NCI-H1092 treated with DMSO at 0.1 percent for 48 hours (cell line): Measurements from ENCODE around the gene TMEM132D.

Experiments used
- DNase-seq: peaks from one replicate; lab custom pipeline; 2025; lab: John Stamatoyannopoulos, UW

The TMEM132D gene

GRCh38 chr12:129184127-129184928 lies 719.5 kb downstream of the TMEM132D start:
- DNase-seq, result no peak

- DNase-seq, result no peak
These were observed 723.8 kb downstream of the TMEM132D start for GRCh38 chr12:129179941-129180553.

GRCh38 chr12:129169928-129170327 lies 733.9 kb downstream of the TMEM132D start:
- no peak for DNase-seq

GRCh38 chr12:129163861-129164260 lies 740.0 kb downstream of the TMEM132D start:
- DNase-seq, result no peak

- DNase-seq, result no peak
These were observed 740.4 kb downstream of the TMEM132D start for GRCh38 chr12:129163461-129163860.

- DNase-seq, result no peak
These were observed 741.0 kb downstream of the TMEM132D start for GRCh38 chr12:129162805-129163204.

GRCh38 chr12:129161511-129161910 lies 742.3 kb downstream of the TMEM132D start:
- DNase-seq, result no peak

GRCh38 chr12:129160282-129160681 lies 743.5 kb downstream of the TMEM132D start:
- no peak for DNase-seq

GRCh38 chr12:129152351-129153104 lies 751.3 kb downstream of the TMEM132D start:
- DNase-seq, result no peak

- no peak for DNase-seq
These were observed 753.1 kb downstream of the TMEM132D start for GRCh38 chr12:129150721-129151120.

GRCh38 chr12:129145381-129145780 lies 758.4 kb downstream of the TMEM132D start:
- no peak for DNase-seq

- no peak for DNase-seq
These were observed 765.0 kb downstream of the TMEM132D start for GRCh38 chr12:129138776-129139175.

- no peak for DNase-seq
These were observed 767.0 kb downstream of the TMEM132D start for GRCh38 chr12:129136694-129137325.

GRCh38 chr12:129127771-129128170 lies 776.1 kb downstream of the TMEM132D start:
- DNase-seq, result peak; percentile 74

- DNase-seq, result peak; percentile 89
These were observed 776.6 kb downstream of the TMEM132D start for GRCh38 chr12:129127211-129127610.

- no peak for DNase-seq
These were observed 784.3 kb downstream of the TMEM132D start for GRCh38 chr12:129119537-129119936.

- DNase-seq, result no peak
These were observed 788.3 kb downstream of the TMEM132D start for GRCh38 chr12:129115558-129115957.

- DNase-seq, result no peak
These were observed 793.2 kb downstream of the TMEM132D start for GRCh38 chr12:129110575-129110974.

GRCh38 chr12:129109174-129110001 lies 794.4 kb downstream of the TMEM132D start:
- DNase-seq, result no peak

- DNase-seq, result no peak
These were observed 797.1 kb downstream of the TMEM132D start for GRCh38 chr12:129106772-129107171.

- no peak for DNase-seq
These were observed 800.6 kb downstream of the TMEM132D start for GRCh38 chr12:129103231-129103630.
